SH-SY5Y (cell line): ENCODE results near the gene CPZ.

Experiments
- GATA2 ChIP-seq: IDR thresholded peaks from 2 replicates; pipeline ENCODE4 v1.6.1; 2011; ENCODE audit warnings: mild to moderate bottlenecking, low read depth, low read length
- GATA3 ChIP-seq: IDR thresholded peaks from 2 replicates; pipeline ENCODE4 v1.6.1; 2011; ENCODE audit warnings: low read depth, mild to moderate bottlenecking, low read length, moderate library complexity

Gene CPZ

DNA sequence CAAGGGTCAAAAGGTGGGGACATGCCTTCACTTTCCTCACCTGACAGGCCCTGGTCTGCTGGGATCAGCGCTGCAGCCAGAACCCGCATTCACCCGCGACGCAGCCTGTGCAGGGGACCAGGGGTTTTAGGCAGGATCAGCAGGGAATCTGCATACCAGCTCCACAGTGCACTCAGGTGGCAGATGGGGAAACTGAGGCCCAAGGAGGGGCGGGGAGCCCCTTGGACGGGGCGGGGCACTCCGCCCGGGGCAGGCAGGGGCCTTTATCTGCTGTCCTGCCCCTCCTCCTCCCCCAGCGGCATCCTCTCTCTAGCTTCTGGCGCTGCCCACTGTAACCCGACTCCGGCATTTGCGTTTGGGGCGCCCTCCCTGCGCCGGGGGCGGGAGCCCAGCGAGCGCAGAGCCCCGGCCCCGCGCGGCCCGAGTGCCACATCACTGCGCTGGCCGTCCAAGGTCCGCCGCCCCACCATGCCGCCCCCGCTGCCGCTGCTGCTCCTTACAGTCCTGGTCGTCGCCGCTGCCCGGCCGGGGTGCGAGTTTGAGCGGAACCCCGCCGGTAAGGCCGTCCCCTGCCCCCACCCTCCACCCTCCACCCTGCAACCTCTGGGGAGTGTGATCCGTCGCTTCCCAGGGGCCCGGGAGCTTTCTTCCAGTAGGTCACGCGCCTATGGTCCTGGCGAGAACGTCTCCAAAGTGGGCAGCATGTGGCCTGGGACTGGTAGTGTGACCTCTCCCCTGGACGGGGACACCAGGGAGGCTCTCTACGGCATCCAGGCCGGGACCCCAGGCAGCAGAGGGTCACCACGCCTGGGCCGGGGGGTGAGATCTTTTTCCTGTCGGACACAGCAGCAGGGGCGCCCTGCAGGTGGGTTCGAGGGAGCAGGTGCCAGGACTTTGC lies at the start of gene CPZ:
Gene CPZ, plus strand, starts transcription at position 400 of the 898 bp plus-strand sequence. Its CDS starts 69 bp downstream, at position 469.
- TF ChIP-seq GATA2 = no peak
- TF ChIP-seq GATA3 = no peak

DNA sequence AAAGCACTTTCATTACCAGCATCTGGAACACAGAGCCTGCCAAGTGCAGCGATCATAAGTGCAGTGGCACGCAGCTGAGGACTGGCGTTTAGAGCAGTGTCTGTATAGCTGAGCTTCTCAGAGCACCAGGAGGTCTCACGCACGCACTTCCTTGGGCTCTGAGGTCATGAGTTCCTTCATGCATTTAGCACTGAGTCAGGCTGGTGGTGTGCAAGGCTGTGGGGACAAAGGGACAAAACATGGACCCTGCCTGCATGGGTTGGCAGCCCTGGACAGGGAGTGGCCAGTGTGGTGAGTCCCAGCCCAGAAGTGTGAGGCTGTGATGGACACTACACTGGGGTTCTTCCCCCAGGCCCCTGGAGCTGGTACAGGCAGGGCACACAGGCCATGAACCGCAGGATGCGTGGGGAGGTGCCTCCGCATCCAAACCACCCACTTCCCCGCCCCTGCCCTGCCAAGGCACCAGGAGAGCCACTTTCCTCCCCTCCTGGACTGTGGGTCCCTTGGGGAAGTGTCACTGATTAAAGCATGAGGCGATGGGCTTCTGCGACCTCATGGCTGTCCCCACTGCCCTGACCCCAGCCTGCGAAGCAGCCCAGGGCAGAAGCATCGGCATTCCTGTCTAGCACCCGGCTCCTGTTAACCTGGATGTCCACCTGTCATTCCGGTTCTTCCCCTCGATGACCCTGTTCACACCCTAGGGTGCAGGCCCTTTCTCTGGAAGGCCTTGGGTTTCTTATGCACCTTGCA lies 49.6 kb upstream of the CPZ start:
- TF ChIP-seq GATA2 (no peak), GATA3 (no peak)

DNA sequence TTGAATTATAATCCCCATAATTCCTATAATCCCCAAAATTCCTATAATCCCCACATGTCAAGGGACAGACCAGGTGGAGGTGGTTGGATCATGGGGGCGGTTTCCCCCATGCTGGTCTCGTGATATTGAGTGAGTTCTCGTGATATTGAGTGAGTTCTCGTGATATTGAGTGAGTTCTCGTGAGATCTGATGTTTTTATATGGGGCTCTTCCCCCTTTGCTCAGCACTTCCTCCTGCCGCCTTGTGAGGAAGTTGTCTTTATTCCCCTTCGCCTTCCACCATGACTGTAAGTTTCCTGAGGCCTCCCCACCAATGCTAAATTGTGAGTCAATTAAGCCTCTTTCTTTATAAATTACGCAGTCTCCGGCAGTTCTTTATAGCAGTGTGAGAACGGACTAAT lies 48.9 kb upstream of the CPZ start:
- TF ChIP-seq GATA2 = no peak
- no peak for TF ChIP-seq GATA3

DNA sequence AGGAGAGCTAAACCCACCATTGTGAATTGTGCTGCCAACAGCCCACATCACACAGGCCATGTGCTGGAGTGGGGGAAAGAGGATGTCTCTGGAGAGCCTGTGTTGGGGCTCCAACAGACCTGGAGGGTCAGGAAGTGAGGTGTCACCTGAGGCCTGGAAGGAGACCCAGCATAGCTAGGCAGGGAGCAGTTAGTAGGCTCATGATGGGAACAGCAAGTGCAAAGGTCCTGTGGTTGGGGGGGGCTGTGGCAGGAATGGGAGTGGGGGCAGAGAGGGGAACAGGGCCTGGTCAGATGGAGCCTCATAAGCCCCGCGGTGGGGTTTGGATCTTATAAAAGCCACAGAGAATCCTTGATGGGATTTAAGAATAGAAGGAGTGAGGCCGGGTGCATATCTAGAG lies 48.3 kb upstream of the CPZ start:
- TF ChIP-seq GATA3 = no peak
- no peak for TF ChIP-seq GATA2

DNA sequence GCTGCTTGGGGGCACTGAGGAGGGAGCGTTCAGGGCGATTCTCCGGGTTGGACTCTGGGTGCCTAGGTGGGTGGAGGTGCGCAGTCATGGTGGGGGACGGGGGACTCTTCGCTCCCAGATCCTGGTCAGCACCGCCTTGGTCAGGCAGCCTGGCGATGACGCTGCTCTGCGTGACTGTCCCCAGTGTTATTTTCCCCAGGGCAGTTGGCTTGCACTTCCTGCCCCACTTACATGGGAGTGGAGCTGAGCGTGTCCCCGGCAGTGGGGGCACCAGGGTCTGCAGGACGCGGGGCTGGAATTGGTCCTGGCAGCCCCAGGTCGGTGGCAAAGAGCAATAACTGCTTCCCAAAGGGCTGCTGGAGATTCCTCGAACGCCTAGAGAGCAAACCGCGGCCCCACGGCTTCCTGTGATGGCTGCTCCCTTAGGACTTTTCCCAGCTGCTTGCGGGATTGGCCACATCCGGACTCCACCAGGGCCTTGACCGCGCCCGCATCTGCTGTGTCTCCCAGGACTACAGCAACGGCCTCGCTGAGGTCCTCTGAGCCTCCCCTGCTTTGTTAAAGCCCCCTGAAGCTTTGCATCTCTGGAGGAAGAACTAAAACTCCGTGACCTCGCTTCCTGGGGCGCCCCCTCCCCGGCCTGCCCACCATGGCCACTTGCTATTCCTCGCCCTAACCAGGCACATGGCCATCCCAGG lies 47.7 kb upstream of the CPZ start:
- TF ChIP-seq GATA3 (no peak), GATA2 (no peak)

DNA sequence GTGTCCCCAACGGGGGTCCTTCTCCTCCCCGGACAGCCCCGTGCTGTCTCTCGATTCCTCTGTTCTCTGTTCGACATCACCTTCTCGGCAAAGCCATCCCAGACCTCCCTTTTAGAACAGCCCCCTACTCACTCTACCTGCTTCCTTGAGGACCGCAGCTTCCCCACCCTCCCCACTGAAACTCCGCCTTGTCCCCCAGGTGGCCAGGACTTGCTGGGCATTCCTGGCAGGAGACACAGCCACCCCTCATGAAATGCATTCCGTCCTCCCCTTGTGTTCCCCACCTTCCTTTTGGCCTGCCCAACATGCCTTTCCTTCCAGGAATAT lies 47.2 kb upstream of the CPZ start:
- TF ChIP-seq GATA2 (no peak), GATA3 (no peak)

DNA sequence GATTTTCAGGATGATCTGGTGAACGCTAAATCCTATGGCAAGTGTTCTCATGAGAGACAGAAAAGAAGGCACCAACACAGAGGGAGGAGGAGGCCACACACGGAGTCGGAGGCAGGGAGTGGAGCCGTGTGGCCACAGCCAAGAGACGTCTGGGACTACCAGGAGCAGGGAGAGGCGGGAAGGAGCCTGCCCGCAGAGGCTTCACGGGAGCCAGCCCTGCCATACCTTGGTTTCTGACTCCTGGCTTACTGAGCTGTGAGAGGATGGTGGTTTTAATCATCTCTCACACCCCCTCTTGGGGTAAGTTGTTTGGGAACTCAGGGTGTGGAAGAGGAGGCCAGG lies 45.8 kb upstream of the CPZ start:
- no peak for TF ChIP-seq GATA3
- no peak for TF ChIP-seq GATA2

DNA sequence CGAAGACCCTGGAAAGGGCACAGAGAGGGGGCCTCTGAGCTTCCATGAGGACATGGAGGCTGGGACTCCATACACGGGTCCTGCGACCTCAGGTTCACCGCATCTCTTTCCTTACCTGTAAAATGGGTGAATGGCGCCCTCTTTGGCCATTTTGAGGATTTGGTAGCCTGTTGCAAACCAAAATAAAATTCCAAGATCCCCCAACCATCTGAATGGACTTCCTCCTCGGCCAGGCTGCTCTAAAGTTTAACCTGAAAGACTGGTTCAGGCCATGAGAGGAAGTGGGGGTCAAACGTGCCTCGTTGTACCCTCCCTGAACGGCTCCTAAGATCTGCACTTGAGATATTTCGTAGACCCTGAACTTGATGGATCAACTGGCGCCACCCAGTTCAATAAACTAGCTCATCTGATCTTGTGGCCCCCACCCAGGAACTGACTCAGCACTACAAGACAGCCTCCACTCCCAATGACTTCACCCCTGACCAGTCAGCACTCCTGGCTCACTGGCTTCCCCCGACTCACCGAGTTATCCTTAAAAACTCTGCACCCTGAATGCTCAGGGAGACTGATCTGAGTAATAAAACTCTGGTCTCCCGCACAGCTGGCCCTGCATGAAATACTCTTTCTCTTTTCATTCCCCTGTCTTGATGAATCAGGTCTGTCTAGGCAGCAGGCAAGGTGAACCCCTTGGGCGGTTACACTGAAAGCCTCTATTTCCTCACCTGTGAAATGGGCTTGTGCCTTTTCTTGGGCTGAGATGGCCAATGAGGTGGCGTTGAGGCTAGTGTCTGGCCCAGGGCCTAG lies 45.3 kb upstream of the CPZ start:
- TF ChIP-seq GATA3 (no peak), GATA2 (no peak)

DNA sequence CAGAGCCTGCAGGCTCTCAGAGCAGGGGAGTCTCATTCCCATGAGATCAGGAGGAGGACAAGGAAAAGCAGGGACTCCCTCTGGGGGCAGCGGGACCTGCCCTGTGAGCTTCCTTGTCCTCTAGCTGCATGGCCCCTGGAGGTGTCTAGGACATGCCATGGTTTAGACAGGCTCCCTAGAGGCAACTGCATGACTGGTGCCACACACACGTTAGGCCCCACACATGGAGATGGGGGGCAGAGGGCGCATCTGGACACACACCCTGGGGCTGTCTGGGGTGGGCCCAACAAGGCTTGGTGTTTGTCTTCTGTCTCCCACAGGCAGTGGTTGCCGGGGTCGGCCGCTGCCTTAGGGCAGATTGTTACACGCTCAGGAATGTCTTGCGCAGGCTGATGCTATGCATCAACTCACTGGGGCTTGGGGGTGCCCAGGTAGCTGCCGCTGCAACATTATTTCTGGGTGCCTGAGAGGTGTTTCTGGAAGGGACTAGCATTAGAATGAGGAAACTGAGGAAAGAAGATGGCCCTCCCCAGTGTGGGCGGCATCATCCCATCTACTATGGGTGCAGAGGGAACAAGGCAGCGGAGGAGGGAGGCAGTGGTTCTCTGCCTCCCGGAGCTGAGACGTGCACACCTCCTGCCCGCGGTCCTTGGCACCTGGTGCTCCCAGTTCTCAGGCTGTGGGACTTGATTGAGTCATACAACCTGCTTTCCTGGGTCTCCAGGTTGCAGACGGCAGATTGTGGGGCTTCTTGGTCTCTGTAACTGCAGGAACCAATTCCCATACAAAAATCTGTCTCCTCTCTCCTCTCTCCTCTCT lies 44.4 kb upstream of the CPZ start:
- no peak for TF ChIP-seq GATA2
- TF ChIP-seq GATA3 = no peak

DNA sequence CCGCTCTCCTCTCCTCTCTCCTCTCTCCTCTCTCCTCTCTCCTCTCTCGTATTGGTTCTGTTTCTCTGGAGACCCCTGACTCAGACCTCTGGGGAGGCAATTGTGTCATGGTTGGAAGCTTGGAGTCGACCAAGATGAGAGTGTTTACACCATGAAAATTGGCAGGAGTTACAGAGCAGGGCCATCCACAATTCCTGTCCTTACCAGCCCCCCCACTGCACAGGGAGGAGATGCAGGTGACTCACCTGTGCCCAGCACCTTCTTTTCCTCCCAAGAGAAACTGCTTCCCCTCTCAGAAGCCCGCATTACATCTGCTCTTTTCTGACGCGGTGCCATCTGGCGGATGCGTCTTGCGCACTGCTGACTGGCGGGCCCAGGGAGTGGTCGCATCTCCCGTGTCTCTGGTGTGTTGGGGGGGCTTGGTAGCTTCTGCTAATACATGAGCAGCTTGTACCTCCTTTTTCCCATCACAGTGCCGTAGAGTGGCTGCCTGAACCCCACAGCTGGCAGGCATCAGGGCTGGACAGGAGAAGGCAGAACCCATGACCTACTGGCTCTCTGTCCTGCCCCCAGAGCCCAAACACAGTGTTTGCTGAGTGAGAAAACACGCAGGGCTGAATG lies 43.7 kb upstream of the CPZ start:
- TF ChIP-seq GATA2 (no peak), GATA3 (no peak)

DNA sequence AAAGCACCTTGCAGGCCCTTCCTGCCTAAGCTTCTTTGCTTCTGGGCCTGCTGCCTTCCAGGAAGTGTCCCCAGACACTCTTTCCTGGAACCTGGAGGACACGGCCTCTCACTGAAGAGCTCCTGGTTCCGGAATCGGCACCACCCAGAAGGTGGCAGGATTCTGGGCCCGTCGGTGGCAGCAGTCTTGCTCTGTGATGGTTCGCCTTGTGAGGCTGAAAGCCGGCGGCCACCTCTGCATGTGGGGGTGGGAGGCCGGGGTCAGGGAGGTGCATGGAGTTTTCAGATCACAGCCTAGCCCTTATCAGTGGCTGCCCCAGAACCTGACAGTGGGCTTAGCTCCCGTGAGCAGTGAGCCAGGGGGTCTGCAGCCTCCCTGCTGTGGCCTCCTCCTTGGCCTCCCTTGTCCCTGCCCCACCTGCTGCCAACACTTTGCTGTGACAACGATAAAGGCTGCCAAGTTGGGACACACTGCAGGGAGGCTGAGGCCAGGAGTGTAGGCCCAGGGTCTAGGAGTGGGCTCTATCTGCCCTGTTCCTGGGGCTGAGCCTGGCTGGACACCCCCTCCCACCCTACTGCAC lies 43.1 kb upstream of the CPZ start:
- no peak for TF ChIP-seq GATA2
- no peak for TF ChIP-seq GATA3

DNA sequence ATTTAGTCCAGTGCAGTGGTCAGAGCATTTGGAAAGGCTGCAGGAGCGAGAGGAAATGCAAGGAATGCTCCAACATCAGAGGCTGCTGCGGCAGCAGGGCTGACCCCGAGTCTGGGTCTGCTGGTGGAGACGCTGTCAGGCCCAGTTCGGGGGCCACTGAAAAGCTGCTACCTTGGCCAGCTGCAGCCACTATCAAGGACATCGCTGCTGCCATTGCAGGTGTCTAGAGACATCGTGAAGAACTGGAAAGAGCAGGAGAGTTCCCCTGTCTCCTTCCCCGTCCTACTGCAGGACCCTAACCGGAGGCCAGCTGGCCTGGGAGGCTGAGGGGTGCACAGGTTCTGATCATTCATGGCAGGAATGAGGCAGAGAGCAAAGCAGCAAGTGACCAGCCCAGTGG lies 41.9 kb upstream of the CPZ start:
- TF ChIP-seq GATA2 (no peak), GATA3 (no peak)
